GM12801 (cell line): ENCODE data around the gene CTNNA2.

ENCODE experiments used
- TF ChIP-seq, protein P1 (sequence below): IDR thresholded peaks from one replicate; pipeline ENCODE4 v1.5.1; 2011; ENCODE audit warnings: control low read depth; ENCODE audit not compliant: insufficient read length; ENCODE audit errors: extremely low read depth

Gene CTNNA2

GRCh38 chr2:79512442-79513401 lies at the start of gene CTNNA2:
Gene CTNNA2, plus strand, starts transcription at chr2:79513051.
- TF ChIP-seq, protein P1, sequence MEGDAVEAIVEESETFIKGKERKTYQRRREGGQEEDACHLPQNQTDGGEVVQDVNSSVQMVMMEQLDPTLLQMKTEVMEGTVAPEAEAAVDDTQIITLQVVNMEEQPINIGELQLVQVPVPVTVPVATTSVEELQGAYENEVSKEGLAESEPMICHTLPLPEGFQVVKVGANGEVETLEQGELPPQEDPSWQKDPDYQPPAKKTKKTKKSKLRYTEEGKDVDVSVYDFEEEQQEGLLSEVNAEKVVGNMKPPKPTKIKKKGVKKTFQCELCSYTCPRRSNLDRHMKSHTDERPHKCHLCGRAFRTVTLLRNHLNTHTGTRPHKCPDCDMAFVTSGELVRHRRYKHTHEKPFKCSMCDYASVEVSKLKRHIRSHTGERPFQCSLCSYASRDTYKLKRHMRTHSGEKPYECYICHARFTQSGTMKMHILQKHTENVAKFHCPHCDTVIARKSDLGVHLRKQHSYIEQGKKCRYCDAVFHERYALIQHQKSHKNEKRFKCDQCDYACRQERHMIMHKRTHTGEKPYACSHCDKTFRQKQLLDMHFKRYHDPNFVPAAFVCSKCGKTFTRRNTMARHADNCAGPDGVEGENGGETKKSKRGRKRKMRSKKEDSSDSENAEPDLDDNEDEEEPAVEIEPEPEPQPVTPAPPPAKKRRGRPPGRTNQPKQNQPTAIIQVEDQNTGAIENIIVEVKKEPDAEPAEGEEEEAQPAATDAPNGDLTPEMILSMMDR: no peak

GRCh38 chr2:79487399-79487798 lies 25.5 kb upstream of the CTNNA2 start:
- TF ChIP-seq, protein P1: no peak

DNA sequence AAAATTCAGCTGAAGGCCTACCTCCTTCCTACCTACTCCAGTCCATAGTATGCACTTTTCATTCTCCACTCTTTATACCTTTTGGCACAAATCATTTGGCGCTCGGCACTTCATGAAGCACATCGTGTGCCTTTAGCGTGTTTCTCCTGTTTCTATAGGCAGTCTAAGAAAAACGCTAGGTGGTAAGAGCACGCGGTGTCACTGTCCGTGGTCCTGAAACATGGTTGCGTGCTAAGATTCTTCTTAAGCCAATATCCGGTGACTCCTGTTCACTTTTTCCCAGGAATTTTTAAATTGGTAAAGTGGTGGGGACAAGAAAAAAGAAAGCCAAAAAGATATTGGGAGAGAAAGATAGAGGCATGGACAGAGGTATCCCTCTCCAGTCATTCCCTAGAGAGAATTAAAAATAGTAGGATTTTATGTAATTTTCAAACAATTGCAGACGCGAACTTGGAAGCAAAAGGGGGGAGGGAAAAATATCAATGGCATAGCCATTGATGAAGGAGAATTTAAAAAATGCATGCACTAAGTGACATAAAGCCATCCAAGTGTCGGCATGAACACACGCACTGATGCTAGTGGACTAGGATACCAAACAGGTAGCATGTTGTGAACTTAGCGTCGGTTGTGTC lies 1.4 kb upstream of the CTNNA2 start:
- TF ChIP-seq, protein P1: no peak

- TF ChIP-seq, protein P1: no peak
Measured at GRCh38 chr2:79513711-79514110, 860 bp downstream of the CTNNA2 start.

- TF ChIP-seq, protein P1: no peak
Measured at GRCh38 chr2:79529636-79530035, 16.8 kb downstream of the CTNNA2 start.

DNA sequence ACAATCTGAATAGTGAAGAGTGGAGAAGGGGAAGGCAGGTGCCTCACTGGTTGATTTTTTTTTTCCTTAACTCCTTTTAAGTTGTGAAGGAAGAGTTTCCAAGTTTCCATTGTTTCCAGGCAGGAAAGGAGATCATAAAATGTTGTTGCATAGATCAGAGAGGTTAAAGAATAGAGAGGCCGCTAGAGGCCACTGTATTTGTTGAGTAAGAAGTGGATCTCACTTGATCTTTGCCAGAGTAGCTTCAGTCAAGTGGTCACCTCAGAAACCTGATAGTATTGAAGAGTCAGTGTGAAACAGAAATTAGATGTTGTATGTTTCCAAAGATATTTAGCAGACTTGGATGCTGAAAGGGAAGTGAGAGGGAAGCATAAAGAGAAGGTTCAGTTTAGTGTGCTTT lies 17.6 kb downstream of the CTNNA2 start:
- TF ChIP-seq, protein P1: no peak

GRCh38 chr2:79547568-79547967 lies 34.7 kb downstream of the CTNNA2 start:
- TF ChIP-seq, protein P1: no peak
